ENCODE measurements around the gene C1orf226.

Gene C1orf226

DNA sequence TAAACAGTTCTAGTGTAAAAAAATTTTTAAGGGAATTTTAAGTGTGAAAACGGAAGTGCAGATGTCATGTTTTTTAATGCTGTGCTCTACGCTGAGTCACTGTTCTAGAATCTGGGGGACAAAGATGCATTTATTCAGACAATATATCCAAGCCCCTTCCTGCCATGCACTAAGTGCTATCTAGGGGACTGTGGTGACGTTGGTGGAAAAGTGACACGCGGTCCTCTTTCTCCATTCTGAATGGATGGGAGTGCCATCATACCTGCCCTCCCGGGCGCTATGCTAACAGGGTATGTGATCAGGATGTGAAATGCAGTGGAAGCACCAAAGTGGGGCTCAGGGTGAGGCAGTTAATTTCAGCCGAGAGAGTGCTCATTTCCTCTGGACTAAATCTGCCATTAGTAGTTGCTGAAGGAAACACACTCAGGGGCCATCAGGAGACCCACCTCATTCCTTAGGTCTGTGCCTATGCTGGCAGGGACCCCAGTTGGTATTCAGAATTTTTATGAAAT, 6.6 kb downstream of the C1orf226 start:
- Histone ChIP-seq H3K4me3 (ENCODE audit: insufficient read depth, low read length, poor library complexity, severe bottlenecking) (no peak overlapping the region), H3K4me2 (ENCODE audit: low read depth, low read length, poor library complexity, severe bottlenecking) (no peak overlapping the region), H2AFZ (ENCODE audit: low read depth, low read length, severe bottlenecking) (no peak overlapping the region), H3K9ac (ENCODE audit: low read length) (no peak overlapping the region), H3K27me3 (ENCODE audit: low read length) (no peaks in the 10 kb centered on the region), H3K9me2 (replicated peaks; ENCODE audit: insufficient read depth, low read length) (no peaks in the 10 kb centered on the region), H3K9me3 (ENCODE audit: insufficient read depth, low read length) (no peaks in the 10 kb centered on the region), H3K36me3 (ENCODE audit: low read length) (no peaks in the 10 kb centered on the region), H3K79me2 (ENCODE audit: insufficient read depth, low read length) (no peaks in the 10 kb centered on the region), H3F3A (ENCODE audit: insufficient read depth) (no peaks in the 10 kb centered on the region), H3K27ac (ENCODE audit: low read depth, low read length) (no peak overlapping the region), H4K20me1 (ENCODE audit: low read depth, low read length) (no peaks in the 10 kb centered on the region)
- TF ChIP-seq, protein P1, sequence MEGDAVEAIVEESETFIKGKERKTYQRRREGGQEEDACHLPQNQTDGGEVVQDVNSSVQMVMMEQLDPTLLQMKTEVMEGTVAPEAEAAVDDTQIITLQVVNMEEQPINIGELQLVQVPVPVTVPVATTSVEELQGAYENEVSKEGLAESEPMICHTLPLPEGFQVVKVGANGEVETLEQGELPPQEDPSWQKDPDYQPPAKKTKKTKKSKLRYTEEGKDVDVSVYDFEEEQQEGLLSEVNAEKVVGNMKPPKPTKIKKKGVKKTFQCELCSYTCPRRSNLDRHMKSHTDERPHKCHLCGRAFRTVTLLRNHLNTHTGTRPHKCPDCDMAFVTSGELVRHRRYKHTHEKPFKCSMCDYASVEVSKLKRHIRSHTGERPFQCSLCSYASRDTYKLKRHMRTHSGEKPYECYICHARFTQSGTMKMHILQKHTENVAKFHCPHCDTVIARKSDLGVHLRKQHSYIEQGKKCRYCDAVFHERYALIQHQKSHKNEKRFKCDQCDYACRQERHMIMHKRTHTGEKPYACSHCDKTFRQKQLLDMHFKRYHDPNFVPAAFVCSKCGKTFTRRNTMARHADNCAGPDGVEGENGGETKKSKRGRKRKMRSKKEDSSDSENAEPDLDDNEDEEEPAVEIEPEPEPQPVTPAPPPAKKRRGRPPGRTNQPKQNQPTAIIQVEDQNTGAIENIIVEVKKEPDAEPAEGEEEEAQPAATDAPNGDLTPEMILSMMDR (IDR thresholded peaks at IDR 0.05; ENCODE audit: insufficient read depth, low read length, poor library complexity, severe bottlenecking): no peak
- TF ChIP-seq EZH2phosphoT487 (conservative IDR thresholded peaks at IDR 0.05; ENCODE audit: low read length): no peak

DNA sequence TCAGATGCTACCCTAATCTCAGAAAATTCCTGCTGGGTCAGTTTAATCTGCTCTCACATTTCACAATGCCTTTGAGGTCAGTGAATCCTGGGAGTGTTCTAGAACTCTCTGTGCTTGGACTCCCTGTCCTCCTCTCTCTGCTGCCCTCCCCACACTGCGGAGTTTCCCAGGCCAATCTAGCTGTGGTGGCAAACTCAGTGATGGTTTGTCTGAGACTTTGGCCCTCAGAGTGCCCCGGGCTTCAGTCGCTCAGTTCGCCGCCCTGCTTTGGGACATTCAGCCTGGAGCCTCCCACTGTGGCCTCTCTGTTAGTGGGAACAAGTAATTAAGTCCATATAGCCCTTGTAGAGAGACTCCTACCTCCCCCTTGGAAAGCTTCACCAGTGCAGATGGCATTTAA, 7.1 kb downstream of the C1orf226 start:
- TF ChIP-seq EZH2phosphoT487 (conservative IDR thresholded peaks at IDR 0.05; ENCODE audit: low read length): no peak
- TF ChIP-seq, protein P1 (IDR thresholded peaks at IDR 0.05; ENCODE audit: insufficient read depth, low read length, poor library complexity, severe bottlenecking): no peak
- Histone ChIP-seq H3K9ac (ENCODE audit: low read length) (no peak overlapping the region), H3F3A (ENCODE audit: insufficient read depth) (no peaks in the 10 kb centered on the region), H3K9me3 (ENCODE audit: insufficient read depth, low read length) (no peaks in the 10 kb centered on the region), H3K36me3 (ENCODE audit: low read length) (no peaks in the 10 kb centered on the region), H3K4me3 (ENCODE audit: insufficient read depth, low read length, poor library complexity, severe bottlenecking) (no peak overlapping the region), H3K4me2 (ENCODE audit: low read depth, low read length, poor library complexity, severe bottlenecking) (no peak overlapping the region), H2AFZ (ENCODE audit: low read depth, low read length, severe bottlenecking) (no peak overlapping the region), H3K9me2 (replicated peaks; ENCODE audit: insufficient read depth, low read length) (no peaks in the 10 kb centered on the region), H4K20me1 (ENCODE audit: low read depth, low read length) (no peaks in the 10 kb centered on the region), H3K27ac (ENCODE audit: low read depth, low read length) (no peak overlapping the region), H3K27me3 (ENCODE audit: low read length) (no peaks in the 10 kb centered on the region), H3K79me2 (ENCODE audit: insufficient read depth, low read length) (no peaks in the 10 kb centered on the region)

DNA sequence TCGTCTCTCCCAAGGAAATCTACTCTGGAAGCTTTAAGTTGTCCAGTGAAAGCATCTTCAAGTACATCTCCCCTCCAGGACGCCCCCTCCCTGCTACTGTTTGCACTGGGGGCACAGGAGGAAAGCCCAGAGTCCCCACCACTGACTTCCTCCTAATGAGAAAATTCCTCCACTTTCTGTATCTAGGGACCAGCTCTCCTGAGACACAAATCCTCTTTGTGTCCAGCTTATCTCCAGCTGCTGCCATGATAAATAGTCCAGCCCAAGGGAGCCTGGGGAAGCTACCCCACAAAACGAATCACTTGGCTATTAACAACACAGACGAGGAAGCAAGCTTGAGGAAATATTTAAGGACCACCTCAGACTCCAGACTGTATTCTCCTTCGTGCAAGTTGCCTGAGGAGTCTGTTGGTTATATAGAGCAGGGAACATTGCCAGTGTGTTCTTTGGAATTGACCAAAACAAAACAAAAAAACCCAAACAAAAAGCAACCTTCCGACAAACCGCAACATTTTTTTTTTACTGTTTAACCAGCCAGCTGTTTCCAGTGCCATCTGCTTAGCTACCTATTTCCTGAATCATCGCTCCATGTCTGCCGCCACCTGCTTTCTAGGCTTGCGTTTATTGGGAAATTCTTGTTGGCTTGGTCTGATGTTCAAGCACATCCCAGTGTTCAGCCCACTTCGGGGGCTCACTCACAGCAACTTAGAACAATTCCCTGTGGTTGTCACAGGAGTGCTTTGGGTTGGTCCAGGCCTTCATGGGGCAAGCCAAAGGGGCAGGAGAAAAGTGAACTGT, 7.7 kb downstream of the C1orf226 start:
- Histone ChIP-seq H3K9ac (ENCODE audit: low read length) (no peak overlapping the region), H3K4me2 (ENCODE audit: low read depth, low read length, poor library complexity, severe bottlenecking) (no peak overlapping the region), H2AFZ (ENCODE audit: low read depth, low read length, severe bottlenecking) (no peak overlapping the region), H3K79me2 (ENCODE audit: insufficient read depth, low read length) (no peaks in the 10 kb centered on the region), H3K27ac (ENCODE audit: low read depth, low read length) (no peak overlapping the region), H3K9me2 (replicated peaks; ENCODE audit: insufficient read depth, low read length) (no peaks in the 10 kb centered on the region), H3F3A (ENCODE audit: insufficient read depth) (no peaks in the 10 kb centered on the region), H4K20me1 (ENCODE audit: low read depth, low read length) (no peaks in the 10 kb centered on the region), H3K4me3 (ENCODE audit: insufficient read depth, low read length, poor library complexity, severe bottlenecking) (no peak overlapping the region), H3K9me3 (ENCODE audit: insufficient read depth, low read length) (no peaks in the 10 kb centered on the region), H3K27me3 (ENCODE audit: low read length) (no peaks in the 10 kb centered on the region), H3K36me3 (ENCODE audit: low read length) (no peaks in the 10 kb centered on the region)
- no peak for TF ChIP-seq EZH2phosphoT487 (conservative IDR thresholded peaks at IDR 0.05; ENCODE audit: low read length)
- TF ChIP-seq, protein P1 (IDR thresholded peaks at IDR 0.05; ENCODE audit: insufficient read depth, low read length, poor library complexity, severe bottlenecking): no peak

Data from SU-DHL-6 (cell line).